ENCODE data around the gene RPL22L1. TPM values are rescaled to one million over a fixed set of nuclear protein-coding genes. Genes with fewer than 3 reads are reported as not detected.
A peak's percentile ranks its signal among the peaks of the same experiment; 100 is the strongest.

The RPL22L1 gene
- total RNA-seq, 1 experiment from 2014 or later, result 40.0 TPM

DNA sequence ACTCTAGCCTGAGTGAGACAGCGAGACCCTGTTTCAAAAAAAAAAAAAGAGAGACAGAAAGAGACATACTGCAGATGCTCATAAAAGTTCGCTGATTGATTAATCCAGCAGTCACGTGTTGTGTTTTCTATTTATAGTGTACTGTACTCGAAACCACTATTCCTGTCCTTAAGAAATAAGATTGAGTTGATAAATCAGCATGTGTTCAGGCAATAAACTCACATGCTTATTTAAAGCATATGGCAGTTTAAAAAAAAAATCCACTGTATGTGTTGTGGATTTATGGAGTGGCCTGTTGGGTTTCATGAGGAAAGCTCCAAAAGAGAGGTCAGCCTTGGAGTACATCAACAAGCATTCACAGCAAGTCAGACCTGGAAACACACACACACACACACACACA, 17.7 kb downstream of the RPL22L1 start:
- CTCF ChIA-PET, result no interaction called here
- intact Hi-C loops (cut with micrococcal nuclease), result no loop called here

DNA sequence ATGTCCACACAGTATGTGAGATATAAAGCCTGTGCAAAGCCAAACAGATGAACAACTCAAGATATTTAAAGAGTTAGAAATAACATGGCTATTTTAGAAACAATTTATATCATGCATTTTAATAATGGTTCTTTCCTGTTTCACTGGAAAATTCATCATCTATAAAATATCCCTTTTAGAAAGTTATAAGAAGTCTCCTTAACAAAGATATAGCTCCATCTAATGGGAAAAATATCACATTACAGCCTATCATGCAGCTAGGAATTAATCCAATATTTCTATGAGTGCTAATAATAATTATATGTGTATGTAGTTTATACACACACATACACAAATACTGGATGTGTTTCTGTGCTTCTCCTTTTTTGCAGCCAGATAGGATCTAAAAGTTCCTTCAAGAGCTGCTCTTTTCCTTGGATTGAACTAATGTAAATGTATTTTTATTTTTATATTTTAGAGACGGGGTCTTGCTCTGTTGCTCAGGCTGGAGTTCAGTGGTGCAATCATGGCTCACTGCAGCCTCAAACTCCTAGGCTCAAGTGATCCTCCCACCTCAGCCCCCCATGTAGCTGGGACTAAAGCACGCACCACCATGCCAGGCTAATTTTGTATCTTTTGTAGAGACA, 21.6 kb downstream of the RPL22L1 start:
- intact Hi-C loops (cut with micrococcal nuclease), result loop anchor here (1.0 to 5.0 kb wide), 5 partner anchors 34 to 661 kb away; no protein-coding TSS in a partner anchor
- ATAC-seq (peak; percentile 63), DNase-seq (peak; percentile 75)
- H3K4me3 ChIP-seq (ENCODE audit: low read length), result no peak overlapping the region
- H3K4me2 ChIP-seq (ENCODE audit: low read length), result no peak overlapping the region
- TF ChIP-seq, protein P1, sequence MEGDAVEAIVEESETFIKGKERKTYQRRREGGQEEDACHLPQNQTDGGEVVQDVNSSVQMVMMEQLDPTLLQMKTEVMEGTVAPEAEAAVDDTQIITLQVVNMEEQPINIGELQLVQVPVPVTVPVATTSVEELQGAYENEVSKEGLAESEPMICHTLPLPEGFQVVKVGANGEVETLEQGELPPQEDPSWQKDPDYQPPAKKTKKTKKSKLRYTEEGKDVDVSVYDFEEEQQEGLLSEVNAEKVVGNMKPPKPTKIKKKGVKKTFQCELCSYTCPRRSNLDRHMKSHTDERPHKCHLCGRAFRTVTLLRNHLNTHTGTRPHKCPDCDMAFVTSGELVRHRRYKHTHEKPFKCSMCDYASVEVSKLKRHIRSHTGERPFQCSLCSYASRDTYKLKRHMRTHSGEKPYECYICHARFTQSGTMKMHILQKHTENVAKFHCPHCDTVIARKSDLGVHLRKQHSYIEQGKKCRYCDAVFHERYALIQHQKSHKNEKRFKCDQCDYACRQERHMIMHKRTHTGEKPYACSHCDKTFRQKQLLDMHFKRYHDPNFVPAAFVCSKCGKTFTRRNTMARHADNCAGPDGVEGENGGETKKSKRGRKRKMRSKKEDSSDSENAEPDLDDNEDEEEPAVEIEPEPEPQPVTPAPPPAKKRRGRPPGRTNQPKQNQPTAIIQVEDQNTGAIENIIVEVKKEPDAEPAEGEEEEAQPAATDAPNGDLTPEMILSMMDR (conservative IDR thresholded peaks at IDR 0.05; ENCODE audit: low read depth, low read length), result peak; percentile 83
- no peak for TF ChIP-seq EZH2phosphoT487 (IDR thresholded peaks at IDR 0.05; ENCODE audit: borderline replicate concordance, low read length)
- TF ChIP-seq EZH2 (IDR thresholded peaks at IDR 0.05; ENCODE audit: low read length, unreplicated experiment), result no peak
- H4K20me1 ChIP-seq (ENCODE audit: low read length), result no peaks in the 10 kb centered on the region
- H3K9me2 ChIP-seq (replicated peaks; ENCODE audit: low read length), result no peaks in the 10 kb centered on the region
- CTCF ChIA-PET, result interaction anchor here (0.5 to 1.1 kb wide), 10 partner anchors 13 to 642 kb away, joined by 3 to 13 read pairs (median 6); no protein-coding TSS in a partner anchor
- BruUV-seq (replicated peaks), result no TSS peak
- H3K27ac ChIP-seq (ENCODE audit: low read length), result no peak overlapping the region
- no peaks in the 10 kb centered on the region for H3K9me3 ChIP-seq (ENCODE audit: low read length)
- H2AFZ ChIP-seq (ENCODE audit: low read length), result no peak overlapping the region
- H3K9ac ChIP-seq (ENCODE audit: low read length), result no peak overlapping the region
- H3K79me2 ChIP-seq (ENCODE audit: low read length), result no peaks in the 10 kb centered on the region
- POLR2A ChIA-PET (ENCODE audit: unreplicated experiment), result no interaction called here
- H3K27me3 ChIP-seq (ENCODE audit: low read length), result no peaks in the 10 kb centered on the region
- H3K4me1 ChIP-seq (ENCODE audit: insufficient read depth, low read length), result no peaks in the 10 kb centered on the region
- H3F3A ChIP-seq (ENCODE audit: low read length, unreplicated experiment), result no peaks in the 10 kb centered on the region
- no peaks in the 10 kb centered on the region for H3K36me3 ChIP-seq (ENCODE audit: low read depth, low read length)

More for the DNA sequence above, 17.7 kb downstream of the RPL22L1 start:
- H3K27ac ChIP-seq (ENCODE audit: low read length), result no peak overlapping the region
- no peaks in the 10 kb centered on the region for H3K9me3 ChIP-seq (ENCODE audit: low read length)
- no peak overlapping the region for H2AFZ ChIP-seq (ENCODE audit: low read length)
- no peak for ATAC-seq
- POLR2A ChIA-PET (ENCODE audit: unreplicated experiment), result interaction anchor here (0.7 kb wide), 1 partner anchor 615 kb away, joined by 18 read pairs; no protein-coding TSS in a partner anchor
- no peak overlapping the region for H3K4me3 ChIP-seq (ENCODE audit: low read length)
- no peaks in the 10 kb centered on the region for H3F3A ChIP-seq (ENCODE audit: low read length, unreplicated experiment)
- H3K79me2 ChIP-seq (ENCODE audit: low read length), result no peaks in the 10 kb centered on the region
- no peak overlapping the region for H3K9ac ChIP-seq (ENCODE audit: low read length)
- no peaks in the 10 kb centered on the region for H3K36me3 ChIP-seq (ENCODE audit: low read depth, low read length)
- H3K9me2 ChIP-seq (replicated peaks; ENCODE audit: low read length), result no peaks in the 10 kb centered on the region
- H3K4me1 ChIP-seq (ENCODE audit: insufficient read depth, low read length), result no peaks in the 10 kb centered on the region
- BruUV-seq (replicated peaks), result no TSS peak
- TF ChIP-seq, protein P1 (conservative IDR thresholded peaks at IDR 0.05; ENCODE audit: low read depth, low read length), result no peak
- TF ChIP-seq EZH2 (IDR thresholded peaks at IDR 0.05; ENCODE audit: low read length, unreplicated experiment), result no peak
- no peak for TF ChIP-seq EZH2phosphoT487 (IDR thresholded peaks at IDR 0.05; ENCODE audit: borderline replicate concordance, low read length)
- H3K4me2 ChIP-seq (ENCODE audit: low read length), result no peak overlapping the region
- DNase-seq, result no peak
- H4K20me1 ChIP-seq (ENCODE audit: low read length), result no peaks in the 10 kb centered on the region
- no peaks in the 10 kb centered on the region for H3K27me3 ChIP-seq (ENCODE audit: low read length)

DNA sequence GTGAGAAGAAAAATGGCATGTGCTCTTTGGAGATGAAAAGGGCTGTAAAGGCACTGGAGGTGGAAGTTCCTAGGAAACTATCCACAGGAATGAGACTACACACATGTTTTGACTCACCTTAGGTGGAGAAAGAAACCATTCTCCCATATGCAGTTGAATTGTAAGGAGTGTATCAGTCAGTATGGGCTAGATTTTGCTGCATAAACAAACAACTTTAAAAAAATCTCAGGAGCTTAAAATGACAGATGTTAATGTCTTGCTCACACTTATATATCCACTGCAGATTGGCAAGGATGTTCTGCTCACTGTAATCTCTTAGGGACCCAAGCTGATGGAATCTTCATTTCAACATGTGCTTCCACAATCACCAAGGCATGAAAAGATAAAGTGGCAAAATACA, 25.6 kb downstream of the RPL22L1 start:
- Histone ChIP-seq H3K4me1 (ENCODE audit: insufficient read depth, low read length) (no peaks in the 10 kb centered on the region), H3K9ac (ENCODE audit: low read length) (no peak overlapping the region), H2AFZ (ENCODE audit: low read length) (peak overlapping the region; percentile 23; the same call in 1 of the 2 replicates), H3K27ac (ENCODE audit: low read length) (no peak overlapping the region), H3K79me2 (ENCODE audit: low read length) (no peaks in the 10 kb centered on the region), H3K9me2 (replicated peaks; ENCODE audit: low read length) (no peaks in the 10 kb centered on the region), H3K9me3 (ENCODE audit: low read length) (no peaks in the 10 kb centered on the region), H3K27me3 (ENCODE audit: low read length) (no peaks in the 10 kb centered on the region), H3K36me3 (ENCODE audit: low read depth, low read length) (no peaks in the 10 kb centered on the region), H3K4me2 (ENCODE audit: low read length) (no peak overlapping the region), H3F3A (ENCODE audit: low read length, unreplicated experiment) (no peaks in the 10 kb centered on the region), H3K4me3 (ENCODE audit: low read length) (no peak overlapping the region), H4K20me1 (ENCODE audit: low read length) (no peaks in the 10 kb centered on the region)
- no peak for ATAC-seq
- TF ChIP-seq, protein P1 (conservative IDR thresholded peaks at IDR 0.05; ENCODE audit: low read depth, low read length), result no peak
- TF ChIP-seq EZH2phosphoT487 (IDR thresholded peaks at IDR 0.05; ENCODE audit: borderline replicate concordance, low read length) (no peak), EZH2 (IDR thresholded peaks at IDR 0.05; ENCODE audit: low read length, unreplicated experiment) (no peak)
- DNase-seq, result no peak
- ChIA-PET CTCF (no interaction called here), POLR2A (ENCODE audit: unreplicated experiment) (no interaction called here)
- BruUV-seq (replicated peaks), result no TSS peak
- intact Hi-C loops (cut with micrococcal nuclease), result no loop called here

All from PC-3 (cell line).